H9 (cell line): ENCODE measurements around the gene C3orf20. TPM values are rescaled to one million over a fixed set of nuclear protein-coding genes. Genes with fewer than 3 reads are reported as not detected.

ENCODE experiments used
- DNase-seq: peaks from one replicate; pipeline ENCODE4 v3.0.0-alpha.2; 2017
- H2AFZ ChIP-seq: one replicate; pipeline ENCODE4 v1.6.1; 2013; ENCODE audit warnings: mild to moderate bottlenecking, low read length, control low read depth, moderate library complexity
- H2AK5ac ChIP-seq: 2 replicates; pipeline ENCODE4 v1.6.1; 2013; ENCODE audit warnings: low read length, control low read depth, mixed read lengths; ENCODE audit not compliant: insufficient read length
- H2BK120ac ChIP-seq: one replicate; pipeline ENCODE4 v1.6.1; 2013; ENCODE audit warnings: low read depth, mild to moderate bottlenecking, low read length, control low read depth, inconsistent platforms; ENCODE audit not compliant: poor library complexity, severe bottlenecking
- H2BK12ac ChIP-seq: 2 replicates; pipeline ENCODE4 v1.6.1; 2013; ENCODE audit warnings: low read length, control low read depth, mixed read lengths, low read depth; ENCODE audit not compliant: insufficient read length
- H2BK15ac ChIP-seq: 2 replicates; pipeline ENCODE4 v1.6.1; 2013; ENCODE audit warnings: low read depth, low read length, control low read depth
- H2BK20ac ChIP-seq: one replicate; pipeline ENCODE4 v1.6.1; 2013; ENCODE audit warnings: low read depth, mild to moderate bottlenecking, low read length, control low read depth, inconsistent platforms; ENCODE audit not compliant: poor library complexity, severe bottlenecking
- H2BK5ac ChIP-seq: 2 replicates; pipeline ENCODE4 v1.6.1; 2013; ENCODE audit warnings: low read length, control low read depth, mixed read lengths; ENCODE audit not compliant: insufficient read length
- H3K14ac ChIP-seq: 2 replicates; pipeline ENCODE4 v1.6.1; 2013; ENCODE audit warnings: low read length, control low read depth; ENCODE audit not compliant: insufficient read depth
- H3K18ac ChIP-seq: 2 replicates; pipeline ENCODE4 v1.6.1; 2013; ENCODE audit warnings: low read depth, mild to moderate bottlenecking, mixed read lengths, low read length, control low read depth; ENCODE audit not compliant: insufficient read length
- H3K23ac ChIP-seq: 2 replicates; pipeline ENCODE4 v1.6.1; 2013; ENCODE audit warnings: low read length, control low read depth, mixed read lengths, low read depth; ENCODE audit not compliant: insufficient read length
- H3K23me2 ChIP-seq: 2 replicates; pipeline ENCODE4 v1.6.1; 2013; ENCODE audit warnings: low read depth, mild to moderate bottlenecking, mixed read lengths, low read length, control low read depth; ENCODE audit not compliant: insufficient read length, poor library complexity, severe bottlenecking
- H3K27ac ChIP-seq: 2 replicates; pipeline ENCODE4 v1.5.1; 2013; ENCODE audit warnings: low read length, control low read depth, mixed read lengths, low read depth; ENCODE audit not compliant: insufficient read length
- H3K27me3 ChIP-seq: 2 replicates; pipeline ENCODE4 v1.6.1; 2013; ENCODE audit warnings: low read length, control low read depth, inconsistent platforms; ENCODE audit not compliant: insufficient read depth
- H3K4ac ChIP-seq: 2 replicates; pipeline ENCODE4 v1.6.1; 2013; ENCODE audit warnings: low read depth, mild to moderate bottlenecking, control low read depth, inconsistent platforms, low read length, moderate library complexity
- H3K4me1 ChIP-seq: 2 replicates; pipeline ENCODE4 v1.6.1; 2013; ENCODE audit warnings: low read length, control low read depth, inconsistent platforms; ENCODE audit not compliant: insufficient read depth
- H3K4me2 ChIP-seq: 2 replicates; pipeline ENCODE4 v1.6.1; 2013; ENCODE audit warnings: low read length, control low read depth, mixed read lengths; ENCODE audit not compliant: insufficient read length, insufficient read depth
- H3K56ac ChIP-seq: 2 replicates; pipeline ENCODE4 v1.6.1; 2013; ENCODE audit warnings: low read depth, mild to moderate bottlenecking, mixed read lengths, low read length, control low read depth; ENCODE audit not compliant: insufficient read length
- H3K79me1 ChIP-seq: 2 replicates; pipeline ENCODE4 v1.6.1; 2013; ENCODE audit warnings: low read depth, mild to moderate bottlenecking, moderate library complexity, low read length, control low read depth, inconsistent platforms; ENCODE audit not compliant: insufficient read depth, poor library complexity, severe bottlenecking
- H3K79me2 ChIP-seq: 2 replicates; pipeline ENCODE4 v1.6.1; 2013; ENCODE audit warnings: low read length, control low read depth, inconsistent platforms; ENCODE audit not compliant: insufficient read depth
- H3K9ac ChIP-seq: 2 replicates; pipeline ENCODE4 v1.6.1; 2013; ENCODE audit warnings: low read length, control low read depth, mixed read lengths; ENCODE audit not compliant: insufficient read length; ENCODE audit errors: extremely low read depth
- H3K9me3 ChIP-seq: one replicate; pipeline ENCODE4 v1.6.1; 2013; ENCODE audit warnings: low read depth, low read length, inconsistent platforms; ENCODE audit not compliant: control insufficient read depth
- H3T11ph ChIP-seq: one replicate; pipeline ENCODE4 v1.6.1; 2013; ENCODE audit warnings: mild to moderate bottlenecking, low read length, control low read depth, inconsistent platforms
- H4K20me1 ChIP-seq: one replicate; pipeline ENCODE4 v1.6.1; 2013; ENCODE audit not compliant: control insufficient read depth, insufficient read length, insufficient read depth
- H4K5ac ChIP-seq: 2 replicates; pipeline ENCODE4 v1.6.1; 2013; ENCODE audit warnings: low read depth, mild to moderate bottlenecking, mixed read lengths, low read length, control low read depth; ENCODE audit not compliant: insufficient read length
- H4K8ac ChIP-seq: replicated peaks from 2 replicates; pipeline ENCODE4 v1.6.1; 2013; ENCODE audit warnings: low read length, control low read depth, mixed read lengths, low read depth; ENCODE audit not compliant: insufficient read length
- H4K91ac ChIP-seq: 2 replicates; pipeline ENCODE4 v1.6.1; 2013; ENCODE audit warnings: low read depth, mild to moderate bottlenecking, moderate library complexity, mixed read lengths, low read length, control low read depth; ENCODE audit not compliant: insufficient read length
- H3K27ac Mint-ChIP-seq, 3 experiments: 2 replicates in 2 of 3; 3 replicates in 1 of 3; pipeline ENCODE4 v1.8.0; 2020 to 2021; ENCODE audit warnings: mixed read lengths in 3 of 3, mild to moderate bottlenecking in 1 of 3, moderate library complexity in 1 of 3
- H3K27me3 Mint-ChIP-seq: 2 replicates; pipeline ENCODE4 v1.8.0; 2021; ENCODE audit warnings: low read depth, mild to moderate bottlenecking, moderate library complexity, mixed read lengths
- H3K36me3 Mint-ChIP-seq, 3 experiments: 2 replicates in 2 of 3; 3 replicates in 1 of 3; pipeline ENCODE4 v1.8.0; 2020 to 2021; ENCODE audit warnings: low read depth in 3 of 3, mixed read lengths in 3 of 3; ENCODE audit not compliant: insufficient read depth in 1 of 3
- H3K4me1 Mint-ChIP-seq, 2 experiments: 2 replicates each; pipeline ENCODE4 v1.8.0; 2020; ENCODE audit warnings: mixed read lengths in 2 of 2
- H3K4me3 Mint-ChIP-seq, 2 experiments: 2 replicates in 1 of 2; 3 replicates in 1 of 2; pipeline ENCODE4 v1.8.0; 2020 to 2021; ENCODE audit warnings: mild to moderate bottlenecking in 2 of 2, mixed read lengths in 2 of 2, moderate library complexity in 1 of 2
- H3K9me3 Mint-ChIP-seq, 2 experiments: 2 replicates in 1 of 2; 3 replicates in 1 of 2; pipeline ENCODE4 v1.8.0; 2020; ENCODE audit warnings: mild to moderate bottlenecking in 2 of 2, mixed read lengths in 2 of 2, moderate library complexity in 1 of 2
- WGBS: extraction: QIAGEN DNeasy Blood & Tissue Kit; methylation state at CpG from one replicate; pipeline ENCODE4 v1.1.7; 2013; ENCODE audit warnings: missing lambda C conversion rate, low lambda C conversion rate, mixed read lengths; ENCODE audit not compliant: insufficient read length; ENCODE audit errors: extremely low coverage; 5-methylcytosine and 5-hydroxymethylcytosine counted together
- total RNA-seq: library from RNA; stranded (reverse); gene quantifications from 2 replicates; pipeline ENCODE4 v1.2.1, GENCODE V29; 2021
- TF ChIP-seq, protein P1 (sequence below): fragments of 200-600 bp; sonication (generic); conservative IDR thresholded peaks from 3 replicates; pipeline ENCODE4 v1.8.0; 2021; ENCODE audit warnings: antibody characterized with exemption, mild to moderate bottlenecking

Gene C3orf20
- total RNA-seq, 1 experiment from 2014 or later, result not detected

GRCh38 chr3:14721126-14721864 is 46.4 kb downstream of the C3orf20 start:
- TF ChIP-seq, protein P1, sequence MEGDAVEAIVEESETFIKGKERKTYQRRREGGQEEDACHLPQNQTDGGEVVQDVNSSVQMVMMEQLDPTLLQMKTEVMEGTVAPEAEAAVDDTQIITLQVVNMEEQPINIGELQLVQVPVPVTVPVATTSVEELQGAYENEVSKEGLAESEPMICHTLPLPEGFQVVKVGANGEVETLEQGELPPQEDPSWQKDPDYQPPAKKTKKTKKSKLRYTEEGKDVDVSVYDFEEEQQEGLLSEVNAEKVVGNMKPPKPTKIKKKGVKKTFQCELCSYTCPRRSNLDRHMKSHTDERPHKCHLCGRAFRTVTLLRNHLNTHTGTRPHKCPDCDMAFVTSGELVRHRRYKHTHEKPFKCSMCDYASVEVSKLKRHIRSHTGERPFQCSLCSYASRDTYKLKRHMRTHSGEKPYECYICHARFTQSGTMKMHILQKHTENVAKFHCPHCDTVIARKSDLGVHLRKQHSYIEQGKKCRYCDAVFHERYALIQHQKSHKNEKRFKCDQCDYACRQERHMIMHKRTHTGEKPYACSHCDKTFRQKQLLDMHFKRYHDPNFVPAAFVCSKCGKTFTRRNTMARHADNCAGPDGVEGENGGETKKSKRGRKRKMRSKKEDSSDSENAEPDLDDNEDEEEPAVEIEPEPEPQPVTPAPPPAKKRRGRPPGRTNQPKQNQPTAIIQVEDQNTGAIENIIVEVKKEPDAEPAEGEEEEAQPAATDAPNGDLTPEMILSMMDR, result no peak
- Histone ChIP-seq H3K27ac (no peak overlapping the region), H2BK5ac (no peak overlapping the region), H4K91ac (no peak overlapping the region), H4K8ac (no peak overlapping the region), H3K23me2 (no peaks in the 10 kb centered on the region), H3K23ac (no peak overlapping the region), H4K20me1 (no peaks in the 10 kb centered on the region), H2BK20ac (no peak overlapping the region), H3K4me2 (no peak overlapping the region), H3K4ac (no peak overlapping the region), H3K27me3 (no peaks in the 10 kb centered on the region), H3K9ac (no peak overlapping the region), H3K14ac (no peak overlapping the region), H3T11ph (no peak overlapping the region), H3K18ac (no peak overlapping the region), H2AK5ac (no peak overlapping the region), H3K4me1 (no peaks in the 10 kb centered on the region), H2BK12ac (no peak overlapping the region), H2BK15ac (no peak overlapping the region), H3K79me2 (no peaks in the 10 kb centered on the region), H3K56ac (no peak overlapping the region), H2AFZ (no peak overlapping the region), H3K79me1 (no peaks in the 10 kb centered on the region), H3K9me3 (no peaks in the 10 kb centered on the region), H2BK120ac (no peak overlapping the region), H4K5ac (no peak overlapping the region)
- Mint-ChIP-seq H3K4me1 (peaks cover 0 to 4% of the 10 kb centered on the region in 2 experiments; a peak in 2 of 4 replicates), H3K4me3 (no peak overlapping the region), H3K36me3 (no peaks in the 10 kb centered on the region), H3K27me3 (peaks cover 16% of the 10 kb centered on the region), H3K27ac (no peak overlapping the region), H3K9me3 (no peaks in the 10 kb centered on the region)
- DNase-seq, result no peak
- WGBS, result no CpG with 5 or more reads among the region's 8 CpGs
